ENCODE data around the gene FOXN4.

DNA sequence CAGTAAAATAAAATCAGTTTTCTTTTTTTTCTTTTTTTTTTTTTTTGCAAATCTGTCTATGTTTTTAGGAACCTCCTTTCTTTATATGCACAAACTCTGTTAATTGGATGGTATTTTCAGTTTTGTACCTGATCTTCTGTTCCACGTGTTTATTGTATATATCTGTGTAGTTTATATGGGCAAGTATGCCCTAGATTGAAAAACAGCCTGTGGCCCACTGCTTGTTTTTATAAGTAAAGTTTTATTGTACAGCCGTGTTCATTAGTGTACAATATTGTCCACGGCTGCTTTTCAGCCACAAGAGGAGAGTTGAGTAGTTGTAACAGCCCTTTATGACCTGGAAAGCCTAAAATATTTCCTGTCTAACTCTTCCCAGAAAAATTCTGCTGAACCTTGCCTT, 19.9 kb upstream of the FOXN4 start:
- TF ChIP-seq CTCF (IDR thresholded peaks at IDR 0.05; ENCODE audit: low read depth, low read length) = no peak
- no peak for TF ChIP-seq POLR2A (IDR thresholded peaks at IDR 0.05; ENCODE audit: extremely low read depth, insufficient read length)
- TF ChIP-seq, protein P1, sequence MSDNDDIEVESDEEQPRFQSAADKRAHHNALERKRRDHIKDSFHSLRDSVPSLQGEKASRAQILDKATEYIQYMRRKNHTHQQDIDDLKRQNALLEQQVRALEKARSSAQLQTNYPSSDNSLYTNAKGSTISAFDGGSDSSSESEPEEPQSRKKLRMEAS (IDR thresholded peaks at IDR 0.05; ENCODE audit: low read depth, low read length) = no peak

All from NB4 (cell line).